Measurements from ENCODE around the gene FCN2.

The FCN2 gene

GRCh38 chr9:134930398-134930797 is 49.8 kb downstream of the FCN2 start:
- no peak for DNase-seq (ENCODE audit: low read depth in 2 of 2)

DNA sequence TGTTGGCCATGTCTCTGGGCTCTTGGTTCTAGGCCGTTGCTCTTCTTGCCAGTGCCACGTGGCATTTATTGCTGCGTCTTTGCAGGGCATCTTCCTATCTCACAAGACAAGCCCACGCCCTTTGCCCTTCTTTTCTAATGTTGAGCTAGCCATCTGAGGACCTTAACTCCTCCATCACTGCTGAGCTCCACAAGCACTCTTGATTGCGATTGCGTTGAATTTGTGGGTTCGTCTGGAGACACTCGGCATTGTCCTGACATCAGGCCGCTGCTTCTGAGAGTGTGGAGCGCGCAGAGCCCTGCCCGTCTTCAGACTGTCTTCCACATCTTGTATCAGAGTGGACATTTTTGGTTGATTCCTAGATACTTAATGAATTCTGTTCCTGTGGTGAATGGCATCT is 51.6 kb downstream of the FCN2 start:
- DNase-seq (ENCODE audit: low read depth in 2 of 2), result no peak

- DNase-seq (ENCODE audit: low read depth in 2 of 2), result no peak
These were observed 52.0 kb downstream of the FCN2 start for GRCh38 chr9:134932606-134933005.

DNA sequence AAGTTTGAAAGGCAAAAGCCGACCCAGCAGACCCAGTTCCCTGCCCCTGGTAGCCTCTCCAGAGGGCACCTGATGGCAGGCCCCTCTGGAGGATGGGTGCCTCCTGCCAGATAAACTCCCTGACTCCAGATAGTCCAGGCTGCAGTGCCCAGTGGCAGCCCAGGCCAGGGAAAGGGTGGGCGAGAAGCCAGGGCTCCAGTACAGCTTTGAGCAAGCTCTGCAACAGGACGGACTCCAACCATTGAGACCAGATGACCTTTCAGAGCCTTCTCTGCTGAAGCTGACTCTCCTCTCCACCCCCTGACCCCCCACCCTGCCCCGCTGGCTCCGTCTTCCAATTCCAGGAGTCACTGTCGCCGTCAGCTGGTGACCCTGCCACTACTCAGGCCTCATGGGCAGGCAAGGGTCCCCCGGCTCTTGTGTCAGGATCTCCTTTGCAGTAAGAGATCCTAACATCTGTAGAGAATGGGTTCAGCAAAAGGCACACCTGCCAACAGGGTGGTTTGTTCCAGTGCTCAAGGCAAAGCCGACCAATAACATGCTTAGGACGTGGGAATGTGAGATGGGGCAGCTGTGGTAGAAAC is 52.6 kb downstream of the FCN2 start:
- DNase-seq (ENCODE audit: low read depth in 2 of 2), result no peak

DNA sequence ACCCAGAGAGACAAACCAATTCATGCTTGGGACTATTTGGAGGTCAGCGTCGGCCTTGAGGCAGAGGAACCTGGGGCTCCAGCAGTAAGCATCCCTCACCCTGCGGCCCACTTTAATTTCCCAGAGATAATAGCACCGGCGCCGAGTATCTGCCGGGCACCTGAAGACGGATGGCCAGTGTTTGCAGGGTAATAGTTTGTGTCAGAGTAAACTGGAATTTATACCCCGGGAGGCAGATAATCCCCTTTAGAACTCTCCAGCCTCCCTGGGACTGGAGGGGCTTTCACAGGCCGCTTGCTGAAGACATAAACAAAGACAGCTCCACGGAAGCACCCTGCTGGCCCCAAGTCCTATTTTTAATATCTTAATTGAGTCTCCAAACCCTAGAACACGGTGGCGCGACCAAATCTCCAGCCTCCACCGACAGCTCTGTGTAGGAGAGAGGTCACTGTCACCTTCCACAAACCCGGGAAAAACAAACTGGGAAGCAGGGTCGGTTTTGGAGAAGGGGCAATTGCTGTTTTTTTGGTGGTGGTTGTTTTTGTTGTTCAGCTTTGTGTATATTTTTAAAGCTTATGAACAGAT is 54.5 kb downstream of the FCN2 start:
- no peak for DNase-seq (ENCODE audit: low read depth in 2 of 2)

- DNase-seq (ENCODE audit: low read depth in 2 of 2), result no peak
These were observed 55.2 kb downstream of the FCN2 start for GRCh38 chr9:134935701-134936345.

- no peak for DNase-seq (ENCODE audit: low read depth in 2 of 2)
These were observed 55.9 kb downstream of the FCN2 start for GRCh38 chr9:134936346-134937163.

All from stimulated activated CD4-positive, alpha-beta T cell treated with anti-CD3 and anti-CD28 coated beads, Interleukin-12 subunit alpha, Interleukin-12 subunit beta, amount 100 ng/mL, for 24 hours (primary cell).